Testis (tissue), 3 donors: Measurements from ENCODE around the gene PLA2G4D. TPM values are rescaled to one million over a fixed set of nuclear protein-coding genes. Genes with fewer than 3 reads are reported as not detected.

ENCODE experiments used
- DNase-seq: peaks from one replicate; pipeline ENCODE4 v3.0.0-alpha.2; 2019
- H3K27ac ChIP-seq, 2 donors: fragments of 200-600 bp; sonication (generic); one replicate each; pipeline ENCODE4 v1.5.1; 2019
- H3K27me3 ChIP-seq: fragments of 200-600 bp; sonication (generic); one replicate; pipeline ENCODE4 v1.5.1; 2019
- H3K36me3 ChIP-seq: fragments of 200-600 bp; sonication (generic); one replicate; pipeline ENCODE4 v1.5.1; 2017; ENCODE audit warnings: low read depth; ENCODE audit errors: missing control alignments
- H3K4me1 ChIP-seq: fragments of 200-600 bp; sonication (generic); one replicate; pipeline ENCODE4 v1.5.1; 2019
- H3K4me3 ChIP-seq, 2 donors: fragments of 200-600 bp; sonication (generic); one replicate each; pipeline ENCODE4 v1.5.1; 2017 to 2019
- H3K9me3 ChIP-seq: fragments of 200-600 bp; sonication (generic); one replicate; pipeline ENCODE4 v1.5.1; 2017
- POLR2A ChIP-seq: fragments of 450-650 bp; IDR thresholded peaks from one replicate; pipeline ENCODE4 v1.6.1; 2017; ENCODE audit warnings: antibody characterized with exemption, mild to moderate bottlenecking, moderate library complexity
- WGBS, 2 donors: methylation state at CpG; one replicate each; pipeline ENCODE4 v1.1.5; 2018; 5-methylcytosine and 5-hydroxymethylcytosine counted together
- intact Hi-C: fragments of 100-400 bp; cut with DNase I; formaldehyde crosslinking; loops from one replicate; pipeline ENCODE4 v1.15.1; 2023; ENCODE audit warnings: low total_unique reads
- polyA plus RNA-seq: library from polyadenylated mRNA; stranded (reverse); fragments of 350-450 nt; fragmentation: Illumina TruSeq; extraction: RNeasy Lipid Tissue Mini Kit (QIAGEN cat#74804); gene quantifications from one replicate; pipeline ENCODE4 v1.2.3, GENCODE V29; 2014; ENCODE audit warnings: low read depth, low replicate concordance; ENCODE audit not compliant: insufficient read depth
- total RNA-seq, 2 donors: library from RNA; depleted of rRNA; stranded (reverse); fragments of >200 nt; gene quantifications; one replicate each; pipeline ENCODE4 v1.2.3, GENCODE V29; 2016
- TF ChIP-seq, protein P1 (sequence below), 3 experiments: fragments of 450-650 bp in 2 of 3; fragments of 200-600 bp in 1 of 3; sonication (generic) in 1 of 3; IDR thresholded peaks; one replicate each; pipeline ENCODE4 v1.5.1; 2016 to 2019; ENCODE audit warnings: antibody characterized with exemption in 3 of 3, mild to moderate bottlenecking in 2 of 3, moderate library complexity in 1 of 3

The PLA2G4D gene
- total and polyA plus RNA-seq, 3 donors from 2014 or later: 0.11 to 0.43 (median 0.16) TPM

DNA sequence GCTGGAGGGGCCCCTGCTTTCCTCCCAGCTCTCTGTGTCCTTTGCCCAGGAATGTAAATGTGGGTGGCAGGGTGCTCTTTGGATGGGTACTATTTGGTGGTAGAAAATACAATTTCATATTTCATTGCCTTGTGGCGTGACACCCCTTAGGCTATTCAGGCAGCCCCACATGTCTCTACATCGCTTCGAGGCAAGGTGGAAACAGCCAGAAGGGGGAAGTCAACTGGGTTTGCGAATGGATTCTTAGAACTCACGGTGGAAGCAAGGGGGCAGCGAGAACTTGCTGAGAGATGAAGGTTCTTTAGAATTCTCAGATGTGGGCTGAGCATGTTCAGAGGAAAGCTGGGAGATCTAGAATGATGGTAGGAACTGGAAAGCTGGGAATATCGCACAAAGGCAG, 25.3 kb downstream of the PLA2G4D start:
- no peak overlapping the region for H3K27ac ChIP-seq
- no peak for DNase-seq
- no peak for TF ChIP-seq POLR2A
- TF ChIP-seq, protein P1, sequence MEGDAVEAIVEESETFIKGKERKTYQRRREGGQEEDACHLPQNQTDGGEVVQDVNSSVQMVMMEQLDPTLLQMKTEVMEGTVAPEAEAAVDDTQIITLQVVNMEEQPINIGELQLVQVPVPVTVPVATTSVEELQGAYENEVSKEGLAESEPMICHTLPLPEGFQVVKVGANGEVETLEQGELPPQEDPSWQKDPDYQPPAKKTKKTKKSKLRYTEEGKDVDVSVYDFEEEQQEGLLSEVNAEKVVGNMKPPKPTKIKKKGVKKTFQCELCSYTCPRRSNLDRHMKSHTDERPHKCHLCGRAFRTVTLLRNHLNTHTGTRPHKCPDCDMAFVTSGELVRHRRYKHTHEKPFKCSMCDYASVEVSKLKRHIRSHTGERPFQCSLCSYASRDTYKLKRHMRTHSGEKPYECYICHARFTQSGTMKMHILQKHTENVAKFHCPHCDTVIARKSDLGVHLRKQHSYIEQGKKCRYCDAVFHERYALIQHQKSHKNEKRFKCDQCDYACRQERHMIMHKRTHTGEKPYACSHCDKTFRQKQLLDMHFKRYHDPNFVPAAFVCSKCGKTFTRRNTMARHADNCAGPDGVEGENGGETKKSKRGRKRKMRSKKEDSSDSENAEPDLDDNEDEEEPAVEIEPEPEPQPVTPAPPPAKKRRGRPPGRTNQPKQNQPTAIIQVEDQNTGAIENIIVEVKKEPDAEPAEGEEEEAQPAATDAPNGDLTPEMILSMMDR (IDR thresholded peaks at IDR 0.05): no peak
- H3K4me1 ChIP-seq: no peaks in the 10 kb centered on the region
- no peak overlapping the region for H3K4me3 ChIP-seq
- H3K36me3 ChIP-seq: no peaks in the 10 kb centered on the region
- H3K9me3 ChIP-seq: no peaks in the 10 kb centered on the region
- intact Hi-C loops: no loop called here
- WGBS, 2 donors: 90 to 96% methylated on average over 6 to 7 of the region's 7 CpGs
- H3K27me3 ChIP-seq: no peaks in the 10 kb centered on the region

DNA sequence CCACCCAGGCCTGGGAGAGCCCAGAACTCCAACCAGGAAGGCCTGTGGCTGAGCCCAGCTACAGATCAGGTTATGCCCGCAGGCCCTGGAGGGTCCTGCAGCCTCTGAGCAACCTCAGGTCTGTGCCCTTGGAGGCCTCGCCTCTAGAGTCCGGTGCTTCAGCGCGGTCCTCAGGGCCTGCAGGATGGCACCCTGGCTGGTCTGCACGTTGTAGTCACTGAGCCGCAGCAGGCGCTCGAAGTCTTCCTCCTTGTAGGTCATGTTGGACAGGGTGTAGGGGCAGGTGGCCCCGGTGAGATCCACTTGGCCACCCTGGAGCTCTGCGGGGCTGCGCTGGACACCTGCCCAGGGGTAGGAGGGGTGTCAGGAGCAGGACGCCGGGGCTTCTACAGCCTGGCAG, 25.8 kb downstream of the PLA2G4D start:
- intact Hi-C loops: no loop called here
- Histone ChIP-seq H3K4me1 (no peaks in the 10 kb centered on the region), H3K4me3 (no peak overlapping the region), H3K36me3 (no peaks in the 10 kb centered on the region), H3K9me3 (no peaks in the 10 kb centered on the region), H3K27me3 (no peaks in the 10 kb centered on the region), H3K27ac (no peak overlapping the region)
- no peak for DNase-seq
- TF ChIP-seq, protein P1 (IDR thresholded peaks at IDR 0.05): no peak
- TF ChIP-seq POLR2A: no peak
- 84 to 91% methylated on average over 11 of the region's 14 CpGs for WGBS, 2 donors

DNA sequence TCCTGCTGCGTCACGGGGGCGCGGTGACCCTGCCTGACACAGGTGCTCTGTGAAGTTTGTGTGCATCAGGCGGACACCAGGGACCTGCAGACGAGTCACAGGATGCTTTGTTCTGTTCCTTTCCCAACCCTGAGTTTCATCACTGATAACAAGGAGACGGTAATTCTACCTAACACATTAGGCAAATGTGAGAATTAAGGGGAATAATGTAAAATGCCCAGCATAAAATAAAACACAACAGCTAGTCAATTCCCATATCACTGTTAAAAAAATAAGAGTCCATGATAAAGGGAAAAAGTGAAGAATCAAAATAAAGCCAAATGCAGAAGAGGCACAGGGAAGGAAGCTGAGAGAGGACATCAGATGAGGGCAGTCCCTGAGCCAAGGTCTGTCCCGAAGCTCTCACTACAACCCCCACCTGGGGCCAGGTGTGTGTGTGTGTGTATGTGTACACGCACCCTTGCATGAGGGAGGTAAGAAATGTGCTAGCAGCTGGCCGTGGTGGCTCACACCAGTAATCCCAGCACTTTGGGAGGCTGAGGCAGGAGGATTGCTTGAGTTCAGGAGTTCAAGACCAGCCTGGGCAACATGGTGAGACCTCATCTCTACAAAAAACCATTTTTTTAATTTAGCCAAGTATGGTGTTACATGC, 27.5 kb downstream of the PLA2G4D start:
- no peaks in the 10 kb centered on the region for H3K9me3 ChIP-seq
- H3K27ac ChIP-seq: no peak overlapping the region
- WGBS, 2 donors: 48 to 50% methylated on average over 10 of the region's 10 CpGs
- TF ChIP-seq POLR2A: no peak
- TF ChIP-seq, protein P1 (IDR thresholded peaks at IDR 0.05): no peak
- no peak for DNase-seq
- no peaks in the 10 kb centered on the region for H3K4me1 ChIP-seq
- intact Hi-C loops: no loop called here
- no peaks in the 10 kb centered on the region for H3K27me3 ChIP-seq
- no peak overlapping the region for H3K4me3 ChIP-seq
- H3K36me3 ChIP-seq: no peaks in the 10 kb centered on the region

DNA sequence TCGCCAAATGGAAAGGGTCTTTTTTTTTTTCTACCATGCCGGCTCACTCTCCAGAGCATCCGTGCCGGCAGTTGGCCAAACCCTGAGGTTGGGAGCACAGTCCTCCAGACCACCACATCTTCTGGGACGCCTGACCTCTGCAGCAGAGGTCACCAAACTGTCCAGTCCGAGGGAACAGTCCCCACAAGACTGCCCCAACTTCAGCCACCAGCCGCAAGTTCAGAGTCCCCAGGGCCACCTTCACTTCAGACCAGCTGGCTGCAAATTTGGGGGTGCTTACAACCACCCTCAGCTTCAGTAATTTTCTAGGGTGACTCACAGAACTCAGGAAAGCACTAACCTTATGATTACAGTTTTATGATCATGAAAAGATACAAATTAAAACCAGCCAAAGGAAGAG, 28.9 kb downstream of the PLA2G4D start:
- H3K27ac ChIP-seq: no peak overlapping the region
- intact Hi-C loops: no loop called here
- no peak overlapping the region for H3K4me3 ChIP-seq
- H3K4me1 ChIP-seq: no peaks in the 10 kb centered on the region
- no peaks in the 10 kb centered on the region for H3K36me3 ChIP-seq
- WGBS, 2 donors: 61 to 77% methylated on average over 7 of the region's 7 CpGs
- no peaks in the 10 kb centered on the region for H3K9me3 ChIP-seq
- DNase-seq: peak; percentile 2
- TF ChIP-seq POLR2A: no peak
- TF ChIP-seq, protein P1 (IDR thresholded peaks at IDR 0.05): no peak
- no peaks in the 10 kb centered on the region for H3K27me3 ChIP-seq

DNA sequence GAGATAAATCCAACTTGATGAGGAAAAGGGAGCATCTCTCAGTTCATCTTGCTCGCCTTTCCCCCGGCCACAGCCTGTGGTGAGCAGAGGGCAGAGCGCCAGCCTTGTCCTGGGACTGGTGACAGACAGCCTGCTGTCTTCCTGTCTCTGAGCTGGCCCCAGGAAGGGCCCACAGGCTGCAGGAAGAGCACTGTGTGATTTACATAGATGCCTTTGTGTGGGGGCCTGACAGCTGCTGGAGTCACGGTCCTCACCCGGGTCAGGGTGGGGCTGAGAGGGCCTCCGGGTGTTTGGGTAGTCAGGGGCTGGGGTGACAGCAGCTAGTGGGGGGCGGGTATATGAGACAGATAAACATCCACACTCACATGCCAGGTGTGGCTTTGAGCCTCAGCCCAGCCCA, 29.3 kb downstream of the PLA2G4D start:
- WGBS, 2 donors: 59 to 77% methylated on average over 4 to 7 of the region's 7 CpGs
- intact Hi-C loops: no loop called here
- peak; percentile 21 for DNase-seq
- no peaks in the 10 kb centered on the region for H3K4me1 ChIP-seq
- no peak overlapping the region for H3K4me3 ChIP-seq
- H3K9me3 ChIP-seq: no peaks in the 10 kb centered on the region
- no peaks in the 10 kb centered on the region for H3K27me3 ChIP-seq
- TF ChIP-seq POLR2A: no peak
- TF ChIP-seq, protein P1 (IDR thresholded peaks at IDR 0.05): no peak
- H3K27ac ChIP-seq: no peak overlapping the region
- no peaks in the 10 kb centered on the region for H3K36me3 ChIP-seq
